HG03175 (cell line): ENCODE results near the gene RPL19.

Experiments used
- ATAC-seq: cut with Tn5 transposase; IDR thresholded peaks from one replicate; pipeline ENCODE4 v1.9.1; 2021; ENCODE audit warnings: mild to moderate bottlenecking, moderate library complexity; ENCODE audit not compliant: unreplicated experiment

Gene RPL19

DNA sequence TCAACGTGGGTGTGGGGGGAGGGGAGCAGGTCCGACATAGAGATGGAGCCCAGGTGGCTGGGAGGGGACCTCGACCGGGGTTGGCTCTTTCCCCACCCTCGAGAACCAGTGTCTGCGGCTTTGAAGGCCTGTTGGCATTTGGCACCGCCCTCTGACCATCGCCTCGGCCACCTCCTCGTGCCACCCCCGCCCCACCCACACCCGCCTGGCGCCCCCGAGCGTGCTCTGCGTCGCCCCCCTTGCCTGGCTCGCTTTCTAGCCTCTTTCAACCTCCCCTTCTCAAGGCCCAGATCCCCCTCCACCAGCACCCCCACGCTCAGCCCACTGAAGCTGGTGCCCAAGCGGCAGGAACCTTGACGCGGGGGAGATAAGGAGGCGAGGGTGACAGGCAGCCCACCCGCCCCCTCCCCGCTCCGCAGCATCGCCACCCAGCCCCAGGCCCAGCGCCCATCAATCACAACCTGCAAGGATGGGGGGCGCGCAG lies 3.2 kb upstream of the RPL19 start:
- no peak for ATAC-seq

DNA sequence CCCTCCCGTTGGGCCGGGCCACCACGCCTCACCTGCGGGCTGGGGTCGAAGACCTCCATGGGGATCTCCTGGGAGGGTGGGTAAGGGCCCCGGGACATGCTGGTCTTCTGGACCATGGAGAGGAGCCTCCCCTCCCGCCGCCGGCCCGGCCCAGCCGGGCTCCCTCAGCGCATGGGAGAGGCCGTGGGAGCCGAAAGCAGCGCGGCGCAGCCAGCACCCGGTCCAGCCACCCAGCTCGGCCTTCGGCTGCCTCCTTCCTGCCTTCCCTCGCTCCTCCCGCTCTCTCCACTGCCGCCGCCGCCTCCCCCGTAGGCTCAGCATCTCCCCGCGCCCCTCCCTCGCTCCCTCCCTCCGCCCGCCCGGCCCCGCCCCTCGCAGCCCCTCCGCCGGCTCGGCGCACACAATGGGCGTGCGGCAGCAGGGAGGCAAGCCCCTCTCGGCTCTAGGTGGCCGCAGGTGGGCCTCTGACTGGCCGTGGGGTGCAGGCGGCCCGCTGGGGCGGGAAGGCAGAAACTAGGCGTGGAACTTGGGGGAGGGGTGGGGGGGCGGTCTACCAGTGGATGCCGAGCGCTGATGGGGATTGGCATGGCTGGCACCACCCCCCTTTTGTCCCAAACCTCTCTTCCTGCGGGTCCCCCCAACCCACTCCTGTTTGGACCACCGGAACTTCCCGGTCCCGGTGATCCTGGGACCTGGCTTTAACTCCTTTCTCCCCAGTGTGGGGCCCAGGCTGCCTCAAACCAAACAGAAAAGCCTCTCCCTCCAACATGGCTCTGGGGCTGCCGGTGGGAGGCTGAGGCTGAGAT lies 2.5 kb upstream of the RPL19 start, which contains the start of gene CACNB1:
Gene CACNB1, minus strand, starts transcription at position 290 of the 806 bp plus-strand sequence. Its CDS starts 174 bp downstream, at position 116.
- ATAC-seq = no peak

DNA sequence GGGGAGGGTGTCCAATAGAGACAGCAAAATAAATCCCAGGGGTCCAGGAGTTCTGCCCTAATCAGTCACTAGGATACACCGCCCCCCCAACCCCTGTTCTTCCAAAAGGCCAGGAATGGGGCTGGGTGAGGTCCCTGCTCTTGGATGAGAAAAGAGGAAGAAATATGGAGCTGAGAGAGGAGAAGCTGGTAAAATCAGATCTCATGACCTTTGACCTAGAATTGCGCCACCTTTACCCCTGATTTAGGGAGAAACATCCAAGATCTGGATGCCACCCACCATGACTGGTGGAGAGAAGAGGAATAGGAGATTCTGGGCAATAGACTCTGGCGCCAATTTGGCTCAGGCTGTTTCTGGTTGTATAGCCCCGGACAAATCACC lies 1.9 kb upstream of the RPL19 start:
- no peak for ATAC-seq

DNA sequence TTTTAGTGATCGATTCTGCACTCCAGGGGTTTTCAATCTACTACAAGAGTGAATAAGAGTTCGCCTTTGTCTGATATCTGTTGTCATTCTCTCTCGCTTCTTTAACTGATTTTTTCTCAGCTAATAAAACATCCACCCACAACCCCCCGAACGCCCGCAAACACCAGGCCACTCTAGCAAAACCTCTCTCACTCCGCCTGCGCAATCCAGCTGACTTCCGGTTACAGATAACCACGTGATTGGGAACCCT lies 338 bp upstream of the RPL19 start:
- ATAC-seq = peak; percentile 71

DNA sequence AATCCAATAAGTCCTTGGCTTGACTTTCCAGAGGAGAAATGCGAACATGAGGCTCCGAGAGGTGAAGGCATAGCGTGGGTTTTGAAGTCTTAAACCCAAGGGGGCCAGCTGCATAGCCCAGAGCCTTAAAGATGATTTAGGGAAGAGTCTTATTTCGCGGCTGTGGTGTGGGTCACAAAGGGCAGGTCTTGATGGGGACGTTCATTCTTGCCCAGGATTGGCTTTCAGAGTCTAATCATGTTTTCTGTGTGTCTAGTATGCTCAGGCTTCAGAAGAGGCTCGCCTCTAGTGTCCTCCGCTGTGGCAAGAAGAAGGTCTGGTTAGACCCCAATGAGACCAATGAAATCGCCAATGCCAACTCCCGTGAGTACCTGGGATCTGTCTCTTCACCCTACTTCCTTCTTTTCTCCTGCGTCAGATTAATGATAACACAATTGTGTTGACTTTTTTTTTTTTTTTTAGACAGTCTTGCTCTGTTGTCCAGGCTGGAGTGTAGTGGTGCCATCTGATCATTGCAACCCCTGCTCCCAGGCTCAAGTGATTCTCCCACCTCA lies 951 bp downstream of the RPL19 start:
- no peak for ATAC-seq

DNA sequence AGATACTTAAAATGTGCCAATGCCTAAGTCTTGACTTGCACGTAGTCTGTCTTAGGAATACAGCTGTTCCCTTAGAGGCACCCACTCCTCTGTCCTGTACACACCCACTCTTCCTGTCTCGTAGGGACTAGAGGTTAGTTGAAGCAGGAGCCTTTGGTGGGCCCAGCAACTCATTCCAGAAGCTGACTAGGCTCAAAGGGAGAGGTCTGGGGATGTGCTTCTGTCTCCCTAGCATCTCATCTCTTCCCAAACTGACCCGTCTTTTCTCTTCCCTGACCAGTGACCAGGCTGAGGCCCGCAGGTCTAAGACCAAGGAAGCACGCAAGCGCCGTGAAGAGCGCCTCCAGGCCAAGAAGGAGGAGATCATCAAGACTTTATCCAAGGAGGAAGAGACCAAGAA lies 4.2 kb downstream of the RPL19 start:
- ATAC-seq = no peak

DNA sequence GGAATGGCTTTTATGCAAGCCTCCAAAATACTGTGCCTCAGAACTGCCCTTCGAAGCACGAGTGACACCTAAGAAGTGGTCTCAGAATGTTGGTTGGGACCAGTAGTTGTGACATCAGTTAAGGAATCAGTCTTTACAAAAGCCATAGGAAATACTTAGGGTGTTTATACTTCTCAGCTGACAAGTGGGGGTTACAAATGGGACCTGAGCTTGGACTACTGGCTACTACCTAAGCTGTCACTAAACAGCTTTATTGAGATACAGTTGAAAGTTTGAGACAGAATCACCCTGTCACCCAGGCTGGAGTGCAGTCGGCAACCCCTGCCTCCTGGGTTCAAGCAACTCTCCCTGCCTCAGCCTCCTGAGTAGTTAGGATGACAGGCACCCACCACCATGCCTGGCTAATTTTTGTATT lies 5.0 kb downstream of the RPL19 start:
- ATAC-seq = no peak

DNA sequence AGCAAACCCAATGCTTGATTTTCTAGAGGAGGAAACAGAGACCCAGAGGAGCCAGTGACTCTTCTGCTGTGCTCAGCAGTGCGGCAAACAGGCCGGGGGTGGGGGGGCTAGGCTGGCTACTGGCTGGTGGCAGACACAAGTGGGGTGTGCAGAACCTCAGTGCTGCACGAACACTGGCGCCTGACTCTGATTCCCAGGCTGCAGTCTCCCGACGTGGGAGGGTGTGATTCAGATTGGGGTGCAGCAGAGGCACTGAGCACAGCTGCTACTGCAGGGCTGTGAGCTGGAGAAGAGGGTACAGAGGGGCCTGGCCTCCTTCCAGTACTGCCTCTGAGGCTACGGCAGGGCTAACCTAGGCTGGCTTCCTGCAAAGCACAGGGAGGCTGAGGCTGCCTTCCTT lies 8.1 kb downstream of the RPL19 start:
- ATAC-seq = no peak

DNA sequence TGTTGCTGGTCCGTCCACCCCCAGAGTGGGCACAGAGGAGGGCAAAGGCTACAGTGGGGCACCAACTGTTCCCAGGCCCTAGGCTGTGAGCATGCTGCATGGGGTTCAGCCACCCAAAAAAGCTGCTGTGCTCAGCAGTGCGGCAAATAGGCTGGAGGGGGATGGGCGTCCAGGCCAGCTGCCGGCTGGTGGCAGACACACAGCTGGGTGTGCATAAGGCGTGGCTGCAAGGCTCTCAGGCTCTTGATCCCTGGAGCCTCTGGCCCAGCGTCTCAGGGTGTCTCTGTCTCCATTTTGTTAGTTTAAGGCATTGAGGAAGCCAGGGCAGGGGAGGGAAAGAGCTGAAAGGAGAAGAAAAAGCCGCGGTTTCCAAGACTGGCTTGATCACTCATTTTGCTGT lies 8.8 kb downstream of the RPL19 start:
- peak; percentile 52 for ATAC-seq

DNA sequence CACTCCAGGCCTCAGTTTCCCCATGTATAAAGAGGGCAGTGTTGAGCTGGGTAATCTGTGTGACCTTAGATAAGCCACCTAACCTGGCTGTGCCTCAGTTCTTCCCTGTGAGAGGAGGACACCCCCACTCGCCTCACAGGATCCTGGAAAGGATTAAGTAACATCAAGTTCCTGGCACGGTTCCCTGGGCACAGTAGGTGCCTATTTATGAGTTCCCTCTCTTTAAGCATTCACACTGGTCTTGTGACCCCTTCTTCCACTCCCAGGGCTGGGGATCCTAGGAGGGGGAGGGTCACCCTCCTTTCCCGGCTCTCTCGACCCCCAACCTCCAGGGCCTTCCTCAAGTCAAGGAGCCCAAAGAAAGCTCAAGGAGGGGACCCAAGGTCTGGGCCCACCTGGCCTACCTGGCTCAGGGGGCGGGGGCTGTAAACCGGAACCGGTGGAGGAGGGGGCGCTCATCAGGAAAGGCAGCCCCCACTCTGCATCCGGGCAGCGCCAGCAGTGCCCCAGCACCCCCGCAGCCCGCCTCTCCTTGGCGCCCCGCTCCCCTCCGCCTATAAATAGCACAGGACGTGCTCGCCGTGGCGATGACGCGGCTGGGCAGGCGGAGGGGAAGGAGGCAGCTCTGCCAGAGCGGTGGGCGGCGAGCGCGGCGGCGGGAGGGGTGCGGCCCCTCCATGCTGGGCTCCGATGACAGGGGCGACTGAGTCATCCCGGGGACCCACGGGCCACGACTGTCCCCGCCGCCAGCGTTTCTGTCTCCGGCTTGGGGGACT lies 9.4 kb downstream of the RPL19 start:
- ATAC-seq = no peak

DNA sequence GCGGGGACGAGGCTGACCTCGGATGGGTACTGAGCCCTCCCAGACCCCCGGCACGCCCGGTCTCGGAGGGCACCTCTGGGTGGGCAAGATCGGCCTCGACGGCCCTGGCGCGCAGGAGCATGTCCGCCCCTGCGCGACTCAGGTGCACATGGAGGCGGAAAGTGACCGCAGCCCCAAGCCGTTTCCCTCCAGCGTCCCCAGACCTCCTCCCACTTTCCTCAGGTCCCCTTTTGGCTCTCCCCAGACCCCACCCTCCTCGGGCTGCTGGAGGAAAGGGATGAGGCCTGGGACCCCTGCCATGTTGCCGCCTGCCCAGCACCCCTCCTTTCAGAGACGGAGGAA lies 10.0 kb downstream of the RPL19 start:
- no peak for ATAC-seq

DNA sequence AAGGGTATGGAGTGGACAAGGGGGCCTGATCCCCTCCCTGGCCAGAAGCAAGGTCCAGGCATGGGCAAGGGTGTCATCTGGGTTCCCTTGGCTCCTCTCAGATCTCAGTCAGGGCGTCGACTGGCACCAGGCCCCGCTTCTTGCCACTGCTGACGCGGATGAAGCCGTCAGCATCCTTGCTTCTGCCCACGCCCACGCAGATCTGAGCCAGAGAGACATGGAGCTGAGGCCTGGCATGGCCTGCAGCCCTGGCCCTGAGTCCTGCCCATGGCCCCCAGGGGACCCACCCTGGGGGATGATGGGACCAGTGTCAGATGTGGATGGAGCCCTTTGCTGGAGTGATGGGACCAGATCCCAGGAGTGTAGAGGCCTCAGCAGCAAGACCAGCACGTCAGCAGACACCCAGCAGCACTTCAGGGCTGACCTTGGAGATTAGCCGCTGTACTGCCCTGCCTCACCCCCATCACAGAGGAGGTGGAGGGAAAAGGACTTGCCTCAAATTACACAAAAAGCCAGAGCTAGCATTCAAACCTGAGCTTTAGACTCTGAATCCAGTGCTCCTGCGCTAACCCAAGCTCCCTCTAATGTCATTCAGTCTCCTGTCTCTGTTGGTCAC lies 12.2 kb downstream of the RPL19 start:
- ATAC-seq = no peak

DNA sequence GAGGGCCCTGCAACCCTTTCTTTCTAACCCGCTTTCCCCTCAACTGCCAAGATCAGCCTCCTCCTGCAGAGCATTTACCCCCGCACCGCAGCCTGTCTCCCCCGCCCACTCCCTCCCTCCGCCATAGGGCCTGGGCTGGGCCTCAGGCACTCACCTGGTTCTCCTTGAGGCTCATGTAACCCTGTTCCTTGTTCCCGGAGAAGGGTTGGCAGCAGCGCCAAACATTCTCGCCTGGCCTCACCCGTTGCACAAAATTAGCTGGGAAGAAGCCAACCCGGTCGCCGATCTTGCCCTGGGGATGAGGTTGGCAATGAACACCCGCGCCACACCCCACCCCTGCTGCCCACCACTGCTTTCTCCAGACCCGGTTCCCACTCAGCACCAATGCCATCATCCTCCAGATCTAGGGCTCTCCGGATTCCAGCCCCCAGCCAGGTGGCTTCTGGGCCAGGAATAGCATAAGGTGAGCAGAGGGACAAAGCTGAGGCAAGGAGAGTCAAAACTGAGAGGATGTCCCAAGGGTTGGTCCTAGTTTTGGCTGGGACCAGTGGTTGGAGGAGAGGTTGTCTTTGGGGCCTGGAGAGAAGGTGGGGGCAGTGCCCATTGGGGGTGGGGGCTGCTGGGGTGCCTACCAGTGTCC lies 12.9 kb downstream of the RPL19 start:
- ATAC-seq = no peak

DNA sequence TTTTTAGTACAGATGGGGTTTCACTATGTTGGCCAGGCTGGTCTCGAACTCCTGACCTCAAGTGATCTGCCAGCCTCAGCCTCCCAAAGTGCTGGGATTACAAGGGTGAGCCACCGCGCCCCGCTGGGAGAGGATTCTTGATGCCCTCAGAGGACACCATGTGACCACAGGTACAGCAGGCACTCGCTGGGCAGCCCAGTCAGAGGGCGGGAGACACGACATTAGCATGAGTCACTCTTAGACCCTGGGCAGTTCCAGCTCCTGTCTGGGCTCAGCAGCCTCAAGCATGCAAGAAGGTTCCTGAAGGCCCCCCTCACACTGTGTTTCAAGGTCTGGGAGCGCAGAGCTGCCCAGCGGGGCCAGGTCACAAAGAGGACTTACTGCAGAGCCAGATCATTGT lies 13.8 kb downstream of the RPL19 start:
- no peak for ATAC-seq

DNA sequence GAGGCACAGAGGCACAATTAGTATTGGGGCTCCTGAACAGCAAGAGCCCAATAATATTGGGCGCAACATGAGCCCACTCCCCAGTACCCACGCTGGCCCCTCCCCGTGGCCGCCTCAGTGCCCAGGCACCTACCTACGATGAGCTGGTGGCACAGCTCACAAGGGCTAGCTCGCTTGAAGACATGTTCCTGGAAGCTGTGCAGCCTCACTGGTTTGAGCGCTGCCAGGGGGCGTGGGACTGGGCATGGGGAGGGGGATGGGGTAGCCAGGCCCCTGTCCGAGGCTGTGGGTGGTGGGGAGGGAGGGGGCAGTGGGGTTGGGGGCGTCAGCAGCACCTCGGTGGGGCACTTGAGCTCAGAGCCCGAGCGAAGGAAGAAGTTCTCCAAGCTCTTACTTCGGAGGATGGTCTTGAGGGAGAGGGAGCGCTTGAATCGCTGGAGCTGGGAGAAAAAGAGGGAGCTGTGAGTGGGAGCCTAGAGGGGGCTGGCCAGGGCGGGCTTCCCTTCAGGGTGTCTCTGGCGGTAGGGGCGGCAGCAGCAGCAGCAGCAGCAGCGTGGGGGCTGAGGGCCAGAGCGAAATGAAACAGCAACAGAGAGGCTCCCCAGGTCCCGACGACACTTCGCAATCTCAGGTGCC lies 17.8 kb downstream of the RPL19 start:
- no peak for ATAC-seq

DNA sequence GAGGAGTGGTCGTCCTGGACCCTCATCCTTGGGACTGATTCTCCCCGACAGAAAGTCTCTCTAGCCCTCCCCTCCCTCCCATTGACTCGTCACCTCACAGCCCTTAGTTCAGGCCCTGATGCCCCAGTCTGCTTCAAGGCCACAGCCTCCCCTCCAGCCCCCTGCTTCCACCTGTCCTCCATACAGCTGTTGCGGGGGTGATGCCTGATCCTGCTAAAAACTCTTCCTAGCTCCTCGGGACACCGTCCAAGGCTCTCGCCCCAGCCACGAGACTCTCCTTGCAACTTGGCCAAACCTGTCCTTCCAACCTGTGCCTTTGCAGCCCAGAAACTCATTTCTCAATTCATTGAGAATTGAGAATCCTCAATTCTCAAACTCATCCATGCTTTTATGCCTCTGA lies 18.8 kb downstream of the RPL19 start:
- ATAC-seq = no peak

DNA sequence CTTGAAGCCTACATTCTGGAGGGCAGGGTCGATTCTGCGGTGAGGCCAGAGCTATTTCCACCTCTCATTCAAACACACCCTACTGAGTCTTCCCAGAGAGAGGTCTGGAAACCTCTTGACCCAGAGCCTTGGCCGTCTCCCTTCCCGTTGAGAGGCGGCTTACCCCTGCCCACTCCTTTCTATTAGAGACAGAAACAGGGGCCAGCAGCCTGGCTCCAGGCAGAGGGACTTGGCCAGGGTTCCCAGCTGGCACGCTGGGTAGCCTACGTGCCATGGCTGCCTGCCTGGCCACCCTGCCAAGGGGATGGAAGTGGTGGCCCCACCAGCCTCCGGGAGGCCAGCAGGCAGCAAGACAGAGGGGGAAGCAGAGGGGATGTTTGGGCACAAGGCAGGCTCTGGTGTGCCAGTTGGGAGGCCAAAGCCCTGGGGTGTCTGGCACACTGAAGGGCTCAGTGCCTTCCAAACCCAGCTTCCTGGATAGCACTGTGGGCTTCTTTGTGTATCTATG lies 19.6 kb downstream of the RPL19 start:
- no peak for ATAC-seq

DNA sequence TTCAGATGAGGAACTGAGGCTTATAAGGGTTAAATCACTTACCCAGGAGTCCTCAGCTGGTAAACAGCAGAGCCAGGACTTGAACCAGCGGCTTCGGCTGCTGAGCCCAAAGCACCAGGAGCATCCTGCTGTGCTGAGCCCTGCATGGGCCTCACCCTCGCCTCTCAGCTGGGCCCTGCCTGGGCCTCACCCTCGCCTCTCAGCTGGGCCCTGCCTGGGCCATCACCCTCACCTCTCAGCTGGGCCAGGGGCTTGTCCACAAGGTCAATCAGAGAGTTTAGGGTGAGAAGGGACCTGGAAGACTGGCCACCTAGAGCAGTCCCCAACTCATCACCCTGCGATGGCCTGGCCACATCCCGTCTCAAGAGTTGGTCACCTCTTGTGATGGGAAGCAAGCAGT lies 21.5 kb downstream of the RPL19 start:
- no peak for ATAC-seq

DNA sequence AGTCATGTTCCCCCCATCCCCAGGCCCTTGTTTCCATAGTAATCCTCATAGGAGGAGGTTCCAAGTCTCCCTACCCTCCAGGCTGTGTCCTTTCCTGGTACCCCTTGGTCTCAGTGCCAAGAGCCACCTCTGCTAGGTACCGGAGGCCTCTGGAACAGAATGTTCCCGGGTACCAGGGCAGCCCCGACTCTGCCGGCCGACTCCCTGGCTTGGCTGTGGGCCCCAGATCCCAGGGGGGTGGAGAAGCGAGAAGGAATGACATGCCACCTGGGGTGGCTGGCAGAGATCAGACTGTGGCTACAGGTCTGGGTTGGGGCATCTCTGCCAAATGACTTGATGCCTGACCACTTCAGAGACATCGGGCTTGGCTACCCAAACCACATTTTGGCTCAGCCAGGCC lies 22.1 kb downstream of the RPL19 start:
- ATAC-seq = no peak
